Smooth muscle cell (in vitro differentiated cells): ENCODE results near the gene CAB39. TPM values are rescaled to one million over a fixed set of nuclear protein-coding genes. Genes with fewer than 3 reads are reported as not detected.
A peak's percentile ranks its signal among the peaks of the same experiment; 100 is the strongest.

Experiments
- DNase-seq: peaks from one replicate; lab custom pipeline; 2025; ENCODE audit not compliant: unreplicated experiment; lab: John Stamatoyannopoulos, UW
- H2AFZ ChIP-seq: fragments of 200-600 bp; sonication (generic); 2 replicates; pipeline ENCODE4 v1.6.0; 2016; ENCODE audit warnings: antibody characterized with exemption, low read depth, mild to moderate bottlenecking
- H3F3A ChIP-seq: fragments of 200-600 bp; sonication (generic); 2 replicates; pipeline ENCODE4 v1.6.0; 2017; ENCODE audit warnings: antibody characterized with exemption, low read depth
- H3K27ac ChIP-seq: fragments of 200-600 bp; sonication (generic); 2 replicates; pipeline ENCODE4 v1.5.1; 2016; ENCODE audit warnings: low read depth, mild to moderate bottlenecking
- H3K27me3 ChIP-seq: fragments of 200-600 bp; sonication (generic); 2 replicates; pipeline ENCODE4 v1.6.1; 2016; ENCODE audit warnings: low read depth, mild to moderate bottlenecking
- H3K36me3 ChIP-seq: fragments of 200-600 bp; sonication (generic); 2 replicates; pipeline ENCODE4 v1.5.1; 2016; ENCODE audit warnings: low read depth
- H3K4me1 ChIP-seq: fragments of 200-600 bp; sonication (generic); 2 replicates; pipeline ENCODE4 v1.5.1; 2016; ENCODE audit warnings: low read depth
- H3K4me2 ChIP-seq: fragments of 200-600 bp; sonication (generic); 2 replicates; pipeline ENCODE4 v1.6.0; 2016; ENCODE audit warnings: mild to moderate bottlenecking
- H3K4me3 ChIP-seq: fragments of 200-600 bp; sonication (generic); 2 replicates; pipeline ENCODE4 v1.5.1; 2016; ENCODE audit warnings: mild to moderate bottlenecking
- H3K79me2 ChIP-seq: fragments of 200-600 bp; sonication (generic); 2 replicates; pipeline ENCODE4 v1.6.0; 2016; ENCODE audit warnings: low read depth, mild to moderate bottlenecking
- H3K9ac ChIP-seq: fragments of 200-600 bp; sonication (generic); 2 replicates; pipeline ENCODE4 v1.6.0; 2016; ENCODE audit warnings: low read depth
- H3K9me3 ChIP-seq: fragments of 200-600 bp; sonication (generic); replicated peaks from 2 replicates; pipeline ENCODE4 v1.5.1; 2016; ENCODE audit warnings: low read depth
- H4K20me1 ChIP-seq: fragments of 200-600 bp; sonication (generic); 2 replicates; pipeline ENCODE4 v1.6.0; 2016; ENCODE audit warnings: low read depth
- CTCF ChIP-seq: fragments of 200-600 bp; sonication (generic); IDR thresholded peaks from 2 replicates; pipeline ENCODE4 v1.5.1; 2017; ENCODE audit warnings: borderline replicate concordance, mild to moderate bottlenecking, antibody characterized with exemption; ENCODE audit not compliant: insufficient read depth, poor library complexity, severe bottlenecking
- WGBS: methylation state at CpG from one replicate; pipeline ENCODE4 v1.1.7; 2016; ENCODE audit warnings: low lambda C conversion rate; 5-methylcytosine and 5-hydroxymethylcytosine counted together
- polyA plus RNA-seq: library from polyadenylated mRNA; unstranded; fragments of >200 nt; fragmentation: Nextera tagmentation; extraction: Ambion mirVana; gene quantifications from 2 replicates; pipeline ENCODE4 v1.2.1, GENCODE V29; 2016
- total RNA-seq: library from RNA; depleted of rRNA; stranded (reverse); fragments of >200 nt; gene quantifications from 2 replicates; pipeline ENCODE4 v1.2.3, GENCODE V29; 2014

Gene CAB39
- total and polyA plus RNA-seq, 2 experiments from 2014 or later, result 21.7 to 62.4 TPM

DNA sequence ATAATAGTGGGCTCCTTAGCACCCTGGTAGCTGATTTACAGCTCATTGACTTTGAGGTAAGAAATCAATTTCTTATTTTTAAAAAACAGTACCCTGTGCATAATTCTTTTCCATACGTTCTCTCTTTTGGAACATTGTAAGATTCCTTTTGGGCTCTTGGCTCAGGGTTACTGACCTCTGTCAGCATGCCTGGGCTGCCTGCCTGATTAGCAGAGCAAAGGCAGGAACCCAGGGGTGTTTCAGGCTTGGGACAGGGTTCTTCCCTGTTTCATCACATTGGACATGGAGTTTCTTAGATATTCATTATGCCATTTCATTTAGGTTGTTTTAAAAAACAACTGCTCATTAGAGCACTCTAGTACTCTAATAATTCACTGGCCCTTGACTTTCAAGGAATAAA, 78.3 kb downstream of the CAB39 start:
- TF ChIP-seq CTCF, result no peak
- H2AFZ ChIP-seq, result no peak overlapping the region
- H3K4me3 ChIP-seq, result no peak overlapping the region
- no peak overlapping the region for H3K4me2 ChIP-seq
- H3K27ac ChIP-seq, result no peak overlapping the region
- no peaks in the 10 kb centered on the region for H3K27me3 ChIP-seq
- peaks cover 13% of the 10 kb centered on the region for H3K36me3 ChIP-seq
- H4K20me1 ChIP-seq, result no peaks in the 10 kb centered on the region
- peaks cover 10% of the 10 kb centered on the region for H3F3A ChIP-seq
- H3K79me2 ChIP-seq, result peaks cover 44% of the 10 kb centered on the region
- no peak for DNase-seq
- WGBS, result 97% methylated on average over 1 of the region's 1 CpG
- no peaks in the 10 kb centered on the region for H3K4me1 ChIP-seq
- peaks cover 9% of the 10 kb centered on the region for H3K9me3 ChIP-seq
- no peak overlapping the region for H3K9ac ChIP-seq

GRCh38 chr2:230793572-230794359, 81.1 kb downstream of the CAB39 start:
- Histone ChIP-seq H3K9ac (peak overlapping the region; percentile 87), H3K36me3 (no peaks in the 10 kb centered on the region), H2AFZ (no peak overlapping the region), H3K27me3 (no peaks in the 10 kb centered on the region), H3K4me2 (peak overlapping the region; percentile 75), H3K4me1 (peaks cover 6% of the 10 kb centered on the region), H4K20me1 (peaks cover 16% of the 10 kb centered on the region), H3K4me3 (peak overlapping the region; percentile 16), H3K27ac (peak overlapping the region; percentile 97), H3K79me2 (peaks cover 24% of the 10 kb centered on the region), H3F3A (peaks cover 10% of the 10 kb centered on the region), H3K9me3 (no peaks in the 10 kb centered on the region)
- peak; percentile 33 for DNase-seq
- WGBS, result 16% methylated on average over 8 of the region's 8 CpGs
- TF ChIP-seq CTCF, result no peak

DNA sequence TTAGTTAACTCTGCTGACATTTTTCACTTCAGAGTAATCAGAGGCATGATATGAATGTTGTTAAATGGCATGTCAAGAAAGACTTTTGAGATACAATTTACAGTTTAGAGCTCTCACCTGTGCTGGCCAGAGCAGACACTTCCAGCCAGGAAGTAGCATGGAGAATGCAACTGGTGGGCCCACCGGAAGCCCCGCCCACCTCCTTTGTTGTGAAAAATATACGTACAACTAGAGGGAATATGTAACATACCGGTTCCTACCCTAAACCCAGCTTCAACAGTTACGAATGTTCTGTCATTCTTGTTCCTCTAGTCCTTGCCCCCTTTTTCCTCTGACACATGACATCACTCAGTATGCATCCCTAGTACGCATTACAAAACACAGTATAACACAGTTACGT, 81.9 kb downstream of the CAB39 start:
- H3K9ac ChIP-seq, result peak overlapping the region; percentile 87
- H3K36me3 ChIP-seq, result no peaks in the 10 kb centered on the region
- no peak for TF ChIP-seq CTCF

DNA sequence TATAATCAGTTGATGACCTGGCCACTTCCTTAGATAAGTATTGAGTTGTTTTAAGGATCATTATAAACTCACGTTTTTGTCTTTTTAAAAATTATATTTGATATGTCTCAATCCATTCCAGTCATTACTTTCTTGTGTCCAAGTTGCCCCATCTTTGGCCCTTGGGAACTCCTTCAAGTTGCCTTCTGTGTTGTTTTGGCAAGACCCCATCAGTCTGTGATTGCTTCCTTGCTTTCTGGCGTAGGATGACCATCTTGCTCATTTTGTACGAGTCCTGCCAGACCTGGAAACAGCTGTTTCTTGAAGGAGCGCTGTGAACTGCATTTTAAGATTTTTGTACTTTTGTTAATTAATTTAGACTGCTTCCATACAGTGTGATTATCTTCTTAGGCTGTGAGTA, 83.2 kb downstream of the CAB39 start:
- H3K27ac ChIP-seq, result peak overlapping the region; percentile 97
- peak overlapping the region; percentile 41 for H3K4me2 ChIP-seq
- H3K4me3 ChIP-seq, result no peak overlapping the region
- H3K36me3 ChIP-seq, result no peaks in the 10 kb centered on the region
- no peak for TF ChIP-seq CTCF
- peaks cover 25% of the 10 kb centered on the region for H4K20me1 ChIP-seq
- DNase-seq, result no peak
- peaks cover 4% of the 10 kb centered on the region for H3K79me2 ChIP-seq
- no peaks in the 10 kb centered on the region for H3K27me3 ChIP-seq
- 90% methylated on average over 4 of the region's 4 CpGs for WGBS
- peaks cover 6% of the 10 kb centered on the region for H3K4me1 ChIP-seq
- H3K9ac ChIP-seq, result no peak overlapping the region
- no peaks in the 10 kb centered on the region for H3K9me3 ChIP-seq
- no peak overlapping the region for H2AFZ ChIP-seq
- H3F3A ChIP-seq, result peaks cover 10% of the 10 kb centered on the region

More for the DNA sequence above, 81.9 kb downstream of the CAB39 start:
- Histone ChIP-seq H3K27ac (peak overlapping the region; percentile 97), H3K79me2 (peaks cover 18% of the 10 kb centered on the region), H3K4me1 (peaks cover 6% of the 10 kb centered on the region), H2AFZ (no peak overlapping the region), H3K9me3 (no peaks in the 10 kb centered on the region), H4K20me1 (peaks cover 22% of the 10 kb centered on the region), H3K4me2 (peak overlapping the region; percentile 75), H3K4me3 (peak overlapping the region; percentile 16), H3K27me3 (no peaks in the 10 kb centered on the region), H3F3A (peaks cover 10% of the 10 kb centered on the region)
- WGBS, result 60% methylated on average over 7 of the region's 7 CpGs
- DNase-seq, result no peak
